SK-N-SH treated with all-trans-retinoic acid at 6 μM for 48 hours (cell line): ENCODE data around the gene CACNA1S.

Source experiments
- ATAC-seq: fragments of 200-7000 bp; cut with Tn5 transposase; 3 replicates; pipeline ENCODE4 v1.9.1; 2020; ENCODE audit warnings: mild to moderate bottlenecking, moderate library complexity
- ARNTL ChIP-seq: fragments of 450-650 bp; formaldehyde crosslinking; IDR thresholded peaks from 2 replicates; pipeline ENCODE4 v1.5.0; 2020; ENCODE audit warnings: low read depth, mild to moderate bottlenecking, moderate library complexity, borderline replicate concordance
- BACH2 ChIP-seq: fragments of 250-450 bp; sonication (Bioruptor Pico); IDR thresholded peaks from 2 replicates; pipeline ENCODE4 v1.9.0; 2021; ENCODE audit warnings: mild to moderate bottlenecking, borderline replicate concordance
- CSDC2 ChIP-seq: fragments of 250-450 bp; sonication (Bioruptor Pico); IDR thresholded peaks from 2 replicates; pipeline ENCODE4 v1.5.0; 2020; ENCODE audit warnings: mild to moderate bottlenecking, moderate library complexity
- CSRNP3 ChIP-seq: fragments of 250-450 bp; sonication (Bioruptor Pico); IDR thresholded peaks from 2 replicates; pipeline ENCODE4 v1.5.1; 2021; ENCODE audit warnings: mild to moderate bottlenecking, moderate library complexity
- ESRRG ChIP-seq: fragments of 250-450 bp; sonication (Bioruptor Pico); IDR thresholded peaks from 2 replicates; pipeline ENCODE4 v1.6.1; 2021; ENCODE audit warnings: mild to moderate bottlenecking
- GLIS3 ChIP-seq: fragments of 250-450 bp; sonication (Bioruptor Pico); IDR thresholded peaks from 2 replicates; pipeline ENCODE4 v1.5.0; 2020; ENCODE audit warnings: mild to moderate bottlenecking, moderate library complexity
- ISL1 ChIP-seq: fragments of 250-450 bp; sonication (Bioruptor Pico); IDR thresholded peaks from 2 replicates; pipeline ENCODE4 v2.1.2; 2022; ENCODE audit warnings: mild to moderate bottlenecking, moderate library complexity
- OSR1 ChIP-seq: fragments of 250-450 bp; sonication (Bioruptor Pico); IDR thresholded peaks from 2 replicates; pipeline ENCODE4 v1.8.0; 2022; ENCODE audit warnings: moderate library complexity, mild to moderate bottlenecking, inconsistent platforms
- POU6F1 ChIP-seq: fragments of 250-450 bp; sonication (Bioruptor Pico); IDR thresholded peaks from 2 replicates; pipeline ENCODE4 v1.8.0; 2021; ENCODE audit warnings: low read depth, mild to moderate bottlenecking, moderate library complexity, borderline replicate concordance
- PPARA ChIP-seq: fragments of 250-450 bp; sonication (Bioruptor Pico); IDR thresholded peaks from 2 replicates; pipeline ENCODE4 v1.5.0; 2020; ENCODE audit warnings: mild to moderate bottlenecking, borderline replicate concordance
- RARB ChIP-seq: fragments of 250-450 bp; sonication (Bioruptor Pico); IDR thresholded peaks from 2 replicates; pipeline ENCODE4 v1.8.0; 2021; ENCODE audit warnings: mild to moderate bottlenecking, moderate library complexity
- SNAI2 ChIP-seq: fragments of 250-450 bp; sonication (Bioruptor Pico); IDR thresholded peaks from 2 replicates; pipeline ENCODE4 v1.5.0; 2020; ENCODE audit warnings: mild to moderate bottlenecking, moderate library complexity
- TCF4 ChIP-seq: fragments of 250-450 bp; sonication (Bioruptor Pico); IDR thresholded peaks from 2 replicates; pipeline ENCODE4 v1.8.0; 2021; ENCODE audit warnings: mild to moderate bottlenecking, moderate library complexity, borderline replicate concordance
- TSHZ2 ChIP-seq: fragments of 250-450 bp; sonication (Bioruptor Pico); IDR thresholded peaks from 2 replicates; pipeline ENCODE4 v1.5.0; 2020; ENCODE audit warnings: mild to moderate bottlenecking, moderate library complexity
- ZC3H10 ChIP-seq: fragments of 250-450 bp; sonication (Bioruptor Pico); IDR thresholded peaks from 2 replicates; pipeline ENCODE4 v1.5.1; 2021; ENCODE audit warnings: mild to moderate bottlenecking, moderate library complexity
- ZFP3 ChIP-seq: fragments of 250-450 bp; sonication (Bioruptor Pico); IDR thresholded peaks from 2 replicates; pipeline ENCODE4 v1.5.0; 2020; ENCODE audit warnings: mild to moderate bottlenecking, moderate library complexity
- ZNF70 ChIP-seq: fragments of 450-650 bp; formaldehyde crosslinking; IDR thresholded peaks from 2 replicates; pipeline ENCODE4 v1.5.0; 2020; ENCODE audit warnings: mild to moderate bottlenecking, moderate library complexity
- ZNF8 ChIP-seq: fragments of 450-650 bp; formaldehyde crosslinking; IDR thresholded peaks from 2 replicates; pipeline ENCODE4 v1.5.0; 2020; ENCODE audit warnings: mild to moderate bottlenecking, moderate library complexity
- TF ChIP-seq, protein P1 (sequence below): fragments of 250-450 bp; sonication (Bioruptor Pico); IDR thresholded peaks from 2 replicates; pipeline ENCODE4 v1.5.1; 2020; ENCODE audit warnings: low read depth, mild to moderate bottlenecking, moderate library complexity

CACNA1S gene

GRCh38 chr1:201023920-201024624, 88.2 kb downstream of the CACNA1S start:
- ATAC-seq, result no peak
- TF ChIP-seq ARNTL (CRISPR knock-in tag), result no peak
- no peak for TF ChIP-seq RARB (CRISPR knock-in tag)
- TF ChIP-seq GLIS3 (CRISPR knock-in tag), result no peak
- TF ChIP-seq ISL1 (CRISPR knock-in tag), result no peak
- TF ChIP-seq ZC3H10 (CRISPR knock-in tag), result no peak
- TF ChIP-seq SNAI2 (CRISPR knock-in tag), result no peak
- TF ChIP-seq, protein P1, sequence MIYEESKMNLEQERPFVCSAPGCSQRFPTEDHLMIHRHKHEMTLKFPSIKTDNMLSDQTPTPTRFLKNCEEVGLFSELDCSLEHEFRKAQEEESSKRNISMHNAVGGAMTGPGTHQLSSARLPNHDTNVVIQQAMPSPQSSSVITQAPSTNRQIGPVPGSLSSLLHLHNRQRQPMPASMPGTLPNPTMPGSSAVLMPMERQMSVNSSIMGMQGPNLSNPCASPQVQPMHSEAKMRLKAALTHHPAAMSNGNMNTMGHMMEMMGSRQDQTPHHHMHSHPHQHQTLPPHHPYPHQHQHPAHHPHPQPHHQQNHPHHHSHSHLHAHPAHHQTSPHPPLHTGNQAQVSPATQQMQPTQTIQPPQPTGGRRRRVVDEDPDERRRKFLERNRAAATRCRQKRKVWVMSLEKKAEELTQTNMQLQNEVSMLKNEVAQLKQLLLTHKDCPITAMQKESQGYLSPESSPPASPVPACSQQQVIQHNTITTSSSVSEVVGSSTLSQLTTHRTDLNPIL, result no peak
- TF ChIP-seq PPARA (CRISPR knock-in tag), result no peak
- TF ChIP-seq BACH2 (CRISPR knock-in tag), result no peak
- no peak for TF ChIP-seq ZNF70 (CRISPR knock-in tag)
- no peak for TF ChIP-seq TSHZ2 (CRISPR knock-in tag)
- TF ChIP-seq CSDC2, result no peak
- no peak for TF ChIP-seq TCF4 (CRISPR knock-in tag)
- no peak for TF ChIP-seq ZFP3 (CRISPR knock-in tag)
- TF ChIP-seq OSR1 (CRISPR knock-in tag), result no peak
- no peak for TF ChIP-seq ESRRG (CRISPR knock-in tag)

DNA sequence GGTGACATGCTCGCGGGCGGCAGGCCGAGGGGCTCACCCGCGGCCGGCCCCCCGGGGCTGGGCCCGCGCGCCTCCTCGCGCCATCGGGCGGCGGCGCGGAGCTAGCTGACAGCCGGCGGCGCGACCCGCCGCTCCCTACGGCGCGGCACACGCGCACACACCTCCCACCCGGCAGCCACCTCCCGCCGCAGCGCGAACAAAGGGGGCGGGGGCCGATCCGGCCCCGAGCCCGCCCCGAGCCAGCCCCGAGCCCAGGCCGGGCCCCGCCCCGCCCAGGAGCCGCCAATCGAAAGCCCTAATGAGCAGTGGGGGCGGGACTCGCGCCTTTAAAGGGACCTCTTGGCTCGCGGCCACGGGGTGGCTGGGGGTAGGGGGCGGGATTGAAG, 88.7 kb downstream of the CACNA1S start, which contains the start of gene KIF21B:
Gene KIF21B, minus strand, starts transcription at position 198 of the 386 bp plus-strand sequence. CDS start 331 bp downstream, outside the sequence.
- peak; percentile 85 for ATAC-seq
- TF ChIP-seq ZNF8 (CRISPR knock-in tag) (no peak), POU6F1 (CRISPR knock-in tag) (no peak), ARNTL (CRISPR knock-in tag) (no peak), ZNF70 (CRISPR knock-in tag) (no peak)
- TF ChIP-seq, protein P1, result no peak

DNA sequence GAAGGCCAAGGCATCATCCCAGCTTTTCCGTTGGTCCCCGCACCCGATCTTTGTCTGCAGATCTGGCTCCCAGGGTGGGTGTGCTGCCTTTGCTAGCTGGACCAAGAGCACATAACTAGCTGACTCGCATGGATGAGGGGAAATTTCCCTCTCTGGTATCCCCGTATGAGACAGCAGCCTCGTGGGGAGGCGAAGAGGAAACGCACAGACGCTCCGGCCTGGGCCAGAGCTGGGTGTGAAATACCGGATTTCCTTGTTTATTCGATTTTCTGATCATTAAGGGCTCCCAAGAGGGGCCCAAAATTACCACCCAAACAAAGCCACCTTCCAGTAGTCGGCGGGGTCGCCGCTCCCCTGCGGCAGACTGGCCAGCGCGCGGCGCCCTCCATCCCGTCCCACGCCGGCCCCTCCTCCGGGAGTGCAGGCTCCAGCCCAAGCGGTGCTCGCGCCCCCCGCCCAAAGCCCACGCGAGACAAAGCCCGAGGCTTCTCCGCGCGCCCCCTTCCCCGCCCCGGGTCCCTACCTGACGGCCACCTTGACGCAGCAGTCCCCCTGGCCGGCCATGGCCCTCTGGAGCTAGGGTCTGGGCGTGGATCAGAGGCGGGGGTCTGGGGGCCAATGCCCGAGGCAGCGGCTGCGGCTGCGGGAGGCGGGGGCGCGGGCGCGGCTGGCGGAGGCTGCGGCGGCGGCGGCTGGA, 89.3 kb downstream of the CACNA1S start:
- no peak for ATAC-seq
- TF ChIP-seq ZNF8 (CRISPR knock-in tag) (no peak), ZFP3 (CRISPR knock-in tag) (no peak), TSHZ2 (CRISPR knock-in tag) (no peak), CSDC2 (no peak), SNAI2 (CRISPR knock-in tag) (no peak), ZC3H10 (CRISPR knock-in tag) (no peak), BACH2 (CRISPR knock-in tag) (no peak), CSRNP3 (CRISPR knock-in tag) (no peak), ARNTL (CRISPR knock-in tag) (no peak), ZNF70 (CRISPR knock-in tag) (no peak)
- TF ChIP-seq, protein P1, result no peak
